SW480 (cell line): ENCODE measurements around the gene BEND2.

Experiments
- DNase-seq: peaks from one replicate; pipeline ENCODE4 v3.0.0-alpha.2; 2016; ENCODE audit warnings: low spot score

Gene BEND2

DNA sequence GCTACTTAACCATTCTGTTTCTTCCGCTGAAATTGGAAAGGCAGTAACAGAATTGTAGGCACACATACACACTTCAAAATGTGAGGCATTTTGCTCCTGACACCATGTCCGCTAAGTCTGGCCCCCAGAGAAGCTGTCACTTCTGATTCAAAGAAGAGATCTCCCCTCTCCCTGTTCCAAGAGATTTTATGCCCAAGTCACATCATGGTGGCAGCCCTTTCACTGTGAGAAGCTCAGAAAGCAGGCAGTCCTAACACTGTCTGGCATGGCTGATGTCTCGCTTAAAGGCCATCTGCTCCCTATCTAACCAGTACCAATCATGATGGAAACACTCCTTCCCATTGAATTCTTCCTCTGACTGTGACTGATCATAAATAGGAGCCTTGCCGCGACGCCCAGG, 83.9 kb downstream of the BEND2 start:
- DNase-seq: no peak

DNA sequence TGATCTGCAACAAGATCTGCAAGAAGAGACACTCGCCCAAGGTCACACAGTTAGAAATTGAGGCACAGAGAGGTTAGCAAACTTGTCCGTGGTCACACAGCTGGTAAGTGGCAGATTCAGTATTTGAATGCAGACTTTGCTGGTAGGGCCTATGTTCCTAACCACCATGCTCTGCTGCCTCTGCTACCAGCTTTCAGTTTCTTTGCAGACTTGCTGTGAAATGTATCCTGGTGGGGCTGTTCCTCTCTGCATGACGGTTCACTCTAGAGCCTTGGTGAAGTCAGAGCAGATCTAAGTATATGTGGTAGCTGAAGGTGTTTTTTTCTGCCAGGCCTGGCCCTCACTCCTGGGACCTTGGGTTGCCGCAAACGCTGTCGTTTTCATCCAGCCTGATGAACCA, 87.1 kb downstream of the BEND2 start:
- no peak for DNase-seq

DNA sequence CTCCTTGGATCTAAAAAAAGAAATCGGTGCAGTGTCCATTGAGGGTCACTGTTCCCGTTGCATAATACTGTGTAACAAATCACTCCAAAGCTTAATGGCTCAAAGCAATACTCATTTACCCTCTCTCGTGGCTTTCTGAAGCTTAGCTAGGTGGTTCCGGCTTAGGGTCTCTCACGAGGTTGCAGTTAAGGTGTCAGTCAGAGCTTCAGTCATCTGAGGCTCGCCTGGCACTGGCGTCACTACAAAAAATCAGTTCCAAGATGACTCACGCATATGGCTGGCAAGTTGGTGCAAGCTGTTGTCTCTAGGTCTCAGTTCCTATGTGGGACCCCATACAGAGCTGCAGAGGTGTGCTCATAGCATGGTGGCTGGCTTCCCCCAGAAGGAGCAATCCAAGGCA, 91.0 kb downstream of the BEND2 start:
- no peak for DNase-seq

DNA sequence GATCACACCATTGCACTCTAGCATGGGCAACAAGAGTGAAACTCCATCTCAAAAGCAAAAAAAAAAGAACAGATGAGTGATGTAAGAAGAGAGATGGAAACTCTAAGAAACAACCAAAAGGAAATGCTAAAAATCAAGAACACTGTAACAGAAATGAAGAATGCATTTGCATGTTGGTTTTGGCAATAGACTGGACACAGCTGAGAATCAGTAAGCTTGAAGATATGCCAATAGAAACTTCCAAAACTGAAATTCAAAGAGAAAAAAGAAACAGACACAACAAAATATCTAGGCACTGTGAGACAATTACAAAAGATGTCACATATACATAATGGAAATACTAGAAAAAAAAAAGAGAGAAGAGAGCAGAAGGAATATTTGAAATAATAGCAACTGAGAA, 93.7 kb downstream of the BEND2 start:
- no peak for DNase-seq

DNA sequence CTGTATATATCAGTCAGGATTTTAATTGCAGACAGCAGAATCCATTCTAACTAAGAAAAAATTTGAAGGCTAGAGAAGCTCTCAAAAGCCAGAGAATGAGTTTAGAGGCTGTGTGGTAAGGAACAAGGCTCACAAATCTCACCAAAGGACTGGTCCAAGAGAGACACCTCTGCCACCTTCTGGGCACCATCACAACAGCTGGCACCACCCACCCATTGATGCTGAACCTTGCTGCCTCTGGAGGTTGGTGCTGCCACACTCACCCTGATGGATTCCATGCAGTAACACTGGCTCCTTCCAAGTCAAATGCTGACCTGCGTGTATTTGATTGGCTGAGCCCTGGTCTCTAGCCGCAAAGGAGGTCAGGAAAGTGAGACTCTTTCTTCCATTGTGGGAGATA, 100.8 kb downstream of the BEND2 start:
- peak; percentile 13 for DNase-seq
